Fibroblast of pulmonary artery (primary cell): ENCODE results near the gene RASD2.

Source experiments
- DNase-seq: peaks from one replicate; pipeline ENCODE4 v3.0.0-alpha.2; 2010; ENCODE audit warnings: low read depth
- H3K4me3 ChIP-seq: replicated peaks from 2 replicates; pipeline ENCODE4 v1.5.1; 2011; ENCODE audit warnings: low read depth, mild to moderate bottlenecking, control low read depth, low read length, moderate library complexity
- CTCF ChIP-seq: IDR thresholded peaks from 2 replicates; pipeline ENCODE4 v1.5.1; 2011; ENCODE audit warnings: mild to moderate bottlenecking, control low read depth, low read length, inconsistent platforms; ENCODE audit errors: missing control alignments

RASD2 gene

GRCh38 chr22:35533365-35534029, 7.1 kb upstream of the RASD2 start:
- no peak for DNase-seq
- TF ChIP-seq CTCF: no peak
- H3K4me3 ChIP-seq: no peak overlapping the region

- no peak for DNase-seq
- no peak overlapping the region for H3K4me3 ChIP-seq
- no peak for TF ChIP-seq CTCF
These were observed 6.5 kb upstream of the RASD2 start for GRCh38 chr22:35534091-35534490.

- DNase-seq: no peak
- no peak overlapping the region for H3K4me3 ChIP-seq
- no peak for TF ChIP-seq CTCF
These were observed 3.4 kb upstream of the RASD2 start for GRCh38 chr22:35537232-35537631.

- peak; percentile 59 for TF ChIP-seq CTCF
- no peak for DNase-seq
- H3K4me3 ChIP-seq: no peak overlapping the region
These were observed 1.8 kb upstream of the RASD2 start for GRCh38 chr22:35538801-35539321.

- no peak overlapping the region for H3K4me3 ChIP-seq
- no peak for DNase-seq
- TF ChIP-seq CTCF: no peak
These were observed 1.1 kb upstream of the RASD2 start for GRCh38 chr22:35539487-35539886.

GRCh38 chr22:35539910-35540594, 579 bp upstream of the RASD2 start:
- H3K4me3 ChIP-seq: peak overlapping the region; percentile 43
- no peak for DNase-seq
- TF ChIP-seq CTCF: no peak
